ENCODE measurements around the gene RAB14.
"Not testable (repeated sequence)": the region's sequence is repeated elsewhere in the genome, so short reads cannot be mapped to it uniquely, and the experiment has no call there.

Gene RAB14

GRCh38 chr9:121196389-121196788 is 5.3 kb downstream of the RAB14 start:
- no peak overlapping the region for H3K4me3 ChIP-seq
- peak overlapping the region in 3 of 21 experiments; percentile 56 for H3K27ac ChIP-seq

- Histone ChIP-seq H3K4me3 (no peak overlapping the region), H3K27ac (peak overlapping the region in 14 of 21 experiments; percentile 10 to 66 (median 45))
Measured at GRCh38 chr9:121194730-121195129, 6.9 kb downstream of the RAB14 start.

- no peak overlapping the region for H3K4me3 ChIP-seq
- peak overlapping the region in 1 of 21 experiments; percentile 4 for H3K27ac ChIP-seq
Measured at GRCh38 chr9:121192959-121193640, 8.6 kb downstream of the RAB14 start.

GRCh38 chr9:121192518-121192917 is 9.2 kb downstream of the RAB14 start:
- no peak overlapping the region for H3K4me3 ChIP-seq
- peak overlapping the region in 1 of 21 experiments; percentile 4 for H3K27ac ChIP-seq

GRCh38 chr9:121191235-121191634 is 10.4 kb downstream of the RAB14 start:
- no peak overlapping the region for H3K4me3 ChIP-seq

GRCh38 chr9:121189660-121190059 is 12.0 kb downstream of the RAB14 start:
- H3K27ac ChIP-seq, result no peak overlapping the region
- no peak overlapping the region for H3K4me3 ChIP-seq

More at GRCh38 chr9:121191235-121191634, 10.4 kb downstream of the RAB14 start:
- peak overlapping the region in 1 of 21 experiments; percentile 4 for H3K27ac ChIP-seq

- H3K27ac ChIP-seq, result no peak overlapping the region
- no peak overlapping the region for H3K4me3 ChIP-seq
Measured at GRCh38 chr9:121189006-121189405, 12.7 kb downstream of the RAB14 start.

- Histone ChIP-seq H3K27ac (no peak overlapping the region), H3K4me3 (no peak overlapping the region)
Measured at GRCh38 chr9:121187636-121188305, 13.9 kb downstream of the RAB14 start.

GRCh38 chr9:121185774-121186403 is 15.8 kb downstream of the RAB14 start:
- peak overlapping the region in 1 of 21 experiments; percentile 32 for H3K27ac ChIP-seq
- H3K4me3 ChIP-seq, result no peak overlapping the region

GRCh38 chr9:121185178-121185745 is 16.4 kb downstream of the RAB14 start:
- H3K27ac ChIP-seq, result peak overlapping the region in 3 of 21 experiments; percentile 3 to 11 (median 10)
- H3K4me3 ChIP-seq, result no peak overlapping the region

GRCh38 chr9:121184463-121184862 is 17.2 kb downstream of the RAB14 start:
- H3K27ac ChIP-seq, result peak overlapping the region in 2 of 21 experiments; percentile 3 to 11
- H3K4me3 ChIP-seq, result no peak overlapping the region

- H3K27ac ChIP-seq, result no peak overlapping the region
- no peak overlapping the region for H3K4me3 ChIP-seq
Measured at GRCh38 chr9:121183666-121184423, 17.8 kb downstream of the RAB14 start.

GRCh38 chr9:121182989-121183388 is 18.7 kb downstream of the RAB14 start:
- Histone ChIP-seq H3K4me3 (no peak overlapping the region), H3K27ac (no peak overlapping the region)

- no peak overlapping the region for H3K27ac ChIP-seq
- no peak overlapping the region for H3K4me3 ChIP-seq
Measured at GRCh38 chr9:121182101-121182836, 19.4 kb downstream of the RAB14 start.

GRCh38 chr9:121179930-121180681 is 21.6 kb downstream of the RAB14 start:
- H3K27ac ChIP-seq, result no peak overlapping the region

GRCh38 chr9:121179373-121179721 is 22.3 kb downstream of the RAB14 start:
- H3K4me3 ChIP-seq, H3K27ac ChIP-seq: not testable (repeated sequence)

More at GRCh38 chr9:121179930-121180681, 21.6 kb downstream of the RAB14 start:
- no peak overlapping the region for H3K4me3 ChIP-seq

- no peak overlapping the region for H3K4me3 ChIP-seq
Measured at GRCh38 chr9:121178676-121179372, 22.8 kb downstream of the RAB14 start.

GRCh38 chr9:121173501-121173900 is 28.2 kb downstream of the RAB14 start:
- no peak overlapping the region for H3K27ac ChIP-seq
- no peak overlapping the region for H3K4me3 ChIP-seq

More at GRCh38 chr9:121178676-121179372, 22.8 kb downstream of the RAB14 start:
- no peak overlapping the region for H3K27ac ChIP-seq

All from skin epidermis (tissue), 12 donors.